ENCODE measurements around the gene FBXO24.

- TF ChIP-seq CTCF (IDR thresholded peaks at IDR 0.05) (no peak), POLR2A (IDR thresholded peaks at IDR 0.05) (no peak)
Measured at GRCh38 chr7:100600730-100601038, 14.6 kb downstream of the FBXO24 start.

All from right lobe of liver (tissue), 4 donors.